ENCODE data around the gene MCTP2. TPM values are rescaled to one million over a fixed set of nuclear protein-coding genes. Genes with fewer than 3 reads are reported as not detected.
A peak's percentile ranks its signal among the peaks of the same experiment; 100 is the strongest.

The MCTP2 gene
- total and polyA plus RNA-seq, 2 experiments from 2014 or later = 8.1 to 23.3 TPM

GRCh38 chr15:94295275-94295674, 63.9 kb downstream of the MCTP2 start:
- Histone ChIP-seq H3K4me2 (no peak overlapping the region), H3K4me1 (ENCODE audit: insufficient read depth) (no peaks in the 10 kb centered on the region), H3K4me3 (no peak overlapping the region), H4K20me1 (ENCODE audit: insufficient read depth, poor library complexity, severe bottlenecking) (no peaks in the 10 kb centered on the region), H3K36me3 (replicated peaks; ENCODE audit: insufficient read depth, low read depth) (no peaks in the 10 kb centered on the region), H3K9me2 (replicated peaks; ENCODE audit: insufficient read depth) (no peaks in the 10 kb centered on the region), H2AFZ (no peak overlapping the region), H3K9me3 (ENCODE audit: low read depth) (no peaks in the 10 kb centered on the region), H3K27ac (no peak overlapping the region), H3K27me3 (no peaks in the 10 kb centered on the region), H3K79me2 (no peaks in the 10 kb centered on the region)
- 87% methylated on average over 4 of the region's 4 CpGs for WGBS (ENCODE audit: low lambda C conversion rate, missing lambda C conversion rate)
- no peak for DNase-seq (ENCODE audit: low spot score)
- TF ChIP-seq EZH2phosphoT487 (IDR thresholded peaks at IDR 0.05; ENCODE audit: low read depth, severe bottlenecking, unreplicated experiment) = no peak
- no peak for TF ChIP-seq CTCF (IDR thresholded peaks at IDR 0.05; ENCODE audit: poor library complexity)
- TF ChIP-seq EZH2 (IDR thresholded peaks at IDR 0.05; ENCODE audit: borderline replicate concordance) = no peak

GRCh38 chr15:94296717-94297116, 65.4 kb downstream of the MCTP2 start:
- Histone ChIP-seq H3K36me3 (replicated peaks; ENCODE audit: insufficient read depth, low read depth) (no peaks in the 10 kb centered on the region), H3K27ac (no peak overlapping the region), H3K4me1 (ENCODE audit: insufficient read depth) (no peaks in the 10 kb centered on the region), H4K20me1 (ENCODE audit: insufficient read depth, poor library complexity, severe bottlenecking) (no peaks in the 10 kb centered on the region), H3K4me3 (no peak overlapping the region), H3K27me3 (no peaks in the 10 kb centered on the region), H3K4me2 (no peak overlapping the region), H3K9me2 (replicated peaks; ENCODE audit: insufficient read depth) (no peaks in the 10 kb centered on the region), H3K9me3 (ENCODE audit: low read depth) (no peaks in the 10 kb centered on the region), H2AFZ (no peak overlapping the region), H3K79me2 (no peaks in the 10 kb centered on the region)
- TF ChIP-seq CTCF (IDR thresholded peaks at IDR 0.05; ENCODE audit: poor library complexity) (no peak), EZH2phosphoT487 (IDR thresholded peaks at IDR 0.05; ENCODE audit: low read depth, severe bottlenecking, unreplicated experiment) (no peak), EZH2 (IDR thresholded peaks at IDR 0.05; ENCODE audit: borderline replicate concordance) (no peak)
- WGBS (ENCODE audit: low lambda C conversion rate, missing lambda C conversion rate) = 85% methylated on average over 1 of the region's 1 CpG
- DNase-seq (ENCODE audit: low spot score) = no peak

GRCh38 chr15:94297558-94297957, 66.2 kb downstream of the MCTP2 start:
- Histone ChIP-seq H3K4me2 (peak overlapping the region; percentile 35), H3K79me2 (no peaks in the 10 kb centered on the region), H2AFZ (no peak overlapping the region), H4K20me1 (ENCODE audit: insufficient read depth, poor library complexity, severe bottlenecking) (no peaks in the 10 kb centered on the region), H3K27ac (no peak overlapping the region), H3K4me1 (ENCODE audit: insufficient read depth) (no peaks in the 10 kb centered on the region), H3K9me3 (ENCODE audit: low read depth) (no peaks in the 10 kb centered on the region), H3K4me3 (no peak overlapping the region), H3K27me3 (no peaks in the 10 kb centered on the region), H3K9me2 (replicated peaks; ENCODE audit: insufficient read depth) (no peaks in the 10 kb centered on the region), H3K36me3 (replicated peaks; ENCODE audit: insufficient read depth, low read depth) (no peaks in the 10 kb centered on the region)
- no peak for DNase-seq (ENCODE audit: low spot score)
- TF ChIP-seq EZH2 (IDR thresholded peaks at IDR 0.05; ENCODE audit: borderline replicate concordance) = no peak
- TF ChIP-seq CTCF (IDR thresholded peaks at IDR 0.05; ENCODE audit: poor library complexity) = no peak
- TF ChIP-seq EZH2phosphoT487 (IDR thresholded peaks at IDR 0.05; ENCODE audit: low read depth, severe bottlenecking, unreplicated experiment) = no peak
- 46% methylated on average over 6 of the region's 6 CpGs for WGBS (ENCODE audit: low lambda C conversion rate, missing lambda C conversion rate)

GRCh38 chr15:94298364-94298763, 67.0 kb downstream of the MCTP2 start:
- WGBS (ENCODE audit: low lambda C conversion rate, missing lambda C conversion rate) = 97% methylated on average over 9 of the region's 9 CpGs
- no peak for TF ChIP-seq EZH2phosphoT487 (IDR thresholded peaks at IDR 0.05; ENCODE audit: low read depth, severe bottlenecking, unreplicated experiment)
- TF ChIP-seq EZH2 (IDR thresholded peaks at IDR 0.05; ENCODE audit: borderline replicate concordance) = no peak
- no peak for TF ChIP-seq CTCF (IDR thresholded peaks at IDR 0.05; ENCODE audit: poor library complexity)

More at GRCh38 chr15:94298364-94298763, 67.0 kb downstream of the MCTP2 start:
- no peaks in the 10 kb centered on the region for H3K9me2 ChIP-seq (replicated peaks; ENCODE audit: insufficient read depth)
- H3K27me3 ChIP-seq = no peaks in the 10 kb centered on the region
- DNase-seq (ENCODE audit: low spot score) = no peak
- H4K20me1 ChIP-seq (ENCODE audit: insufficient read depth, poor library complexity, severe bottlenecking) = no peaks in the 10 kb centered on the region
- no peak overlapping the region for H3K4me2 ChIP-seq
- no peaks in the 10 kb centered on the region for H3K4me1 ChIP-seq (ENCODE audit: insufficient read depth)
- H3K9me3 ChIP-seq (ENCODE audit: low read depth) = no peaks in the 10 kb centered on the region
- no peak overlapping the region for H2AFZ ChIP-seq
- H3K79me2 ChIP-seq = no peaks in the 10 kb centered on the region
- no peaks in the 10 kb centered on the region for H3K36me3 ChIP-seq (replicated peaks; ENCODE audit: insufficient read depth, low read depth)
- H3K4me3 ChIP-seq = no peak overlapping the region
- H3K27ac ChIP-seq = no peak overlapping the region
